ENCODE results near the gene MAST4.

DNA sequence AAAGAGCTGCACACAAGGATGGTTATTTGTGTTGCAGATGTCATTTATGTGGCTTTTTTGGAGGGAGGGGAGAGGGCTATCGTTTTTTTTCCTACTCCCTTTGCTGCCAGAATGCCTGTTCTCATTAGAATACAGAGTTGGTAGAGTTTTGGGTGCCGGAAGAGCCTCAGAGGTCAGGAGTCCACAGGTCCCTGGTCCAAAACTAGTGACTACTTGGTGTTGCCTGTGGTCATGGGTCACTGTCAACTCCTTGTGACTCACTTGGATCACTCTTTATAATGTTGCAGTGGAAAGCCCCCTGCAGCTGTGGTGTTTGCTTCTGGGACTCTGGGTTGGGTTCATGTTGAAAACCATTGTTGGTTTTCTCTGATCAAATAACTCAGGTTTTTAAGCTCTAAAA, 131.4 kb downstream of the MAST4 start:
- TF ChIP-seq, protein P1, sequence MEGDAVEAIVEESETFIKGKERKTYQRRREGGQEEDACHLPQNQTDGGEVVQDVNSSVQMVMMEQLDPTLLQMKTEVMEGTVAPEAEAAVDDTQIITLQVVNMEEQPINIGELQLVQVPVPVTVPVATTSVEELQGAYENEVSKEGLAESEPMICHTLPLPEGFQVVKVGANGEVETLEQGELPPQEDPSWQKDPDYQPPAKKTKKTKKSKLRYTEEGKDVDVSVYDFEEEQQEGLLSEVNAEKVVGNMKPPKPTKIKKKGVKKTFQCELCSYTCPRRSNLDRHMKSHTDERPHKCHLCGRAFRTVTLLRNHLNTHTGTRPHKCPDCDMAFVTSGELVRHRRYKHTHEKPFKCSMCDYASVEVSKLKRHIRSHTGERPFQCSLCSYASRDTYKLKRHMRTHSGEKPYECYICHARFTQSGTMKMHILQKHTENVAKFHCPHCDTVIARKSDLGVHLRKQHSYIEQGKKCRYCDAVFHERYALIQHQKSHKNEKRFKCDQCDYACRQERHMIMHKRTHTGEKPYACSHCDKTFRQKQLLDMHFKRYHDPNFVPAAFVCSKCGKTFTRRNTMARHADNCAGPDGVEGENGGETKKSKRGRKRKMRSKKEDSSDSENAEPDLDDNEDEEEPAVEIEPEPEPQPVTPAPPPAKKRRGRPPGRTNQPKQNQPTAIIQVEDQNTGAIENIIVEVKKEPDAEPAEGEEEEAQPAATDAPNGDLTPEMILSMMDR (IDR thresholded peaks at IDR 0.05; ENCODE audit: insufficient read depth, low read length) = no peak
- no peak for TF ChIP-seq POLR2AphosphoS5 (IDR thresholded peaks at IDR 0.05; ENCODE audit: low read depth)
- TF ChIP-seq SPI1 (IDR thresholded peaks at IDR 0.05; ENCODE audit: borderline replicate concordance, low read depth) = no peak
- TF ChIP-seq GABPA (IDR thresholded peaks at IDR 0.05; ENCODE audit: low read depth) = no peak
- TF ChIP-seq, protein P2, sequence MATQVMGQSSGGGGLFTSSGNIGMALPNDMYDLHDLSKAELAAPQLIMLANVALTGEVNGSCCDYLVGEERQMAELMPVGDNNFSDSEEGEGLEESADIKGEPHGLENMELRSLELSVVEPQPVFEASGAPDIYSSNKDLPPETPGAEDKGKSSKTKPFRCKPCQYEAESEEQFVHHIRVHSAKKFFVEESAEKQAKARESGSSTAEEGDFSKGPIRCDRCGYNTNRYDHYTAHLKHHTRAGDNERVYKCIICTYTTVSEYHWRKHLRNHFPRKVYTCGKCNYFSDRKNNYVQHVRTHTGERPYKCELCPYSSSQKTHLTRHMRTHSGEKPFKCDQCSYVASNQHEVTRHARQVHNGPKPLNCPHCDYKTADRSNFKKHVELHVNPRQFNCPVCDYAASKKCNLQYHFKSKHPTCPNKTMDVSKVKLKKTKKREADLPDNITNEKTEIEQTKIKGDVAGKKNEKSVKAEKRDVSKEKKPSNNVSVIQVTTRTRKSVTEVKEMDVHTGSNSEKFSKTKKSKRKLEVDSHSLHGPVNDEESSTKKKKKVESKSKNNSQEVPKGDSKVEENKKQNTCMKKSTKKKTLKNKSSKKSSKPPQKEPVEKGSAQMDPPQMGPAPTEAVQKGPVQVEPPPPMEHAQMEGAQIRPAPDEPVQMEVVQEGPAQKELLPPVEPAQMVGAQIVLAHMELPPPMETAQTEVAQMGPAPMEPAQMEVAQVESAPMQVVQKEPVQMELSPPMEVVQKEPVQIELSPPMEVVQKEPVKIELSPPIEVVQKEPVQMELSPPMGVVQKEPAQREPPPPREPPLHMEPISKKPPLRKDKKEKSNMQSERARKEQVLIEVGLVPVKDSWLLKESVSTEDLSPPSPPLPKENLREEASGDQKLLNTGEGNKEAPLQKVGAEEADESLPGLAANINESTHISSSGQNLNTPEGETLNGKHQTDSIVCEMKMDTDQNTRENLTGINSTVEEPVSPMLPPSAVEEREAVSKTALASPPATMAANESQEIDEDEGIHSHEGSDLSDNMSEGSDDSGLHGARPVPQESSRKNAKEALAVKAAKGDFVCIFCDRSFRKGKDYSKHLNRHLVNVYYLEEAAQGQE (IDR thresholded peaks at IDR 0.05; ENCODE audit: insufficient replicate concordance, low read depth) = no peak
